ENCODE results near the gene XCR1.

- TF ChIP-seq POLR2A (IDR thresholded peaks at IDR 0.05) (no peak), CTCF (IDR thresholded peaks at IDR 0.05 in 8 of 11, conservative IDR thresholded peaks at IDR 0.05 in 3 of 11) (no peak)
Observed at GRCh38 chr3:45968706-45969105, 58.6 kb downstream of the XCR1 start.
